ENCODE measurements around the gene RALY.

DNA sequence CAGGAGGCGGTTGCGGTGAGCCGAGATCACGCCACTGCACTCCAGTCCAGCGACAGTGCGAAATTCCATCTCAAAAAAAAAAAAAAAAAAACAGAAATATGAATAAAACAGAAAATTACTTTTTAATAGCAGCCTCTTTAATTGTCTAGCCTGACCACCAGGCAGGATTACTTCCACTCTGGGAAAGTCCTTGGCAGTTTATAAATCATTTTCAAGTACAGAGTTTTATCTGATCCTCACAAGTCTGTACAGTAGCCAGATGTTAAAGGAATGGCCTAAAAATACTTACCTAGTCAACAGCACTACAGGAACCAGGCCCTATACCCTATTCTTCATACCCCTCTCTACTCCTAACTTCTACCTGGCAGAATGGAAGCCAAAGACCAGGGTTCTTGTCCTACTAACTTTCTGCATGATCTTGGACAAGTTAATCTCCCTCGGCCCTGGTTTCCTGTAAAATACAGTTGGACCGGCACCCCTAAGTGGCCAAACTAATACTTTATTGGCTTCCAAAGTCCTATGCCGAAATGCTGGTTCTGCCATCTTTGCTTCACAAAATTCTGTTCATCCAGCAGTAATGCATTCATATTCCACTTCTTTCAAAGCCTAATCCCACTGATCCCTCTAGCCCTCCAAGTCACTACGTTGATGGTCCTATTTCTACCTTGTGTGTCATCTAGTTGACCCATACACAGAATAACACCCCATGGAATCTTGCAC, 116.5 kb downstream of the RALY start:
- TF ChIP-seq, protein P1, sequence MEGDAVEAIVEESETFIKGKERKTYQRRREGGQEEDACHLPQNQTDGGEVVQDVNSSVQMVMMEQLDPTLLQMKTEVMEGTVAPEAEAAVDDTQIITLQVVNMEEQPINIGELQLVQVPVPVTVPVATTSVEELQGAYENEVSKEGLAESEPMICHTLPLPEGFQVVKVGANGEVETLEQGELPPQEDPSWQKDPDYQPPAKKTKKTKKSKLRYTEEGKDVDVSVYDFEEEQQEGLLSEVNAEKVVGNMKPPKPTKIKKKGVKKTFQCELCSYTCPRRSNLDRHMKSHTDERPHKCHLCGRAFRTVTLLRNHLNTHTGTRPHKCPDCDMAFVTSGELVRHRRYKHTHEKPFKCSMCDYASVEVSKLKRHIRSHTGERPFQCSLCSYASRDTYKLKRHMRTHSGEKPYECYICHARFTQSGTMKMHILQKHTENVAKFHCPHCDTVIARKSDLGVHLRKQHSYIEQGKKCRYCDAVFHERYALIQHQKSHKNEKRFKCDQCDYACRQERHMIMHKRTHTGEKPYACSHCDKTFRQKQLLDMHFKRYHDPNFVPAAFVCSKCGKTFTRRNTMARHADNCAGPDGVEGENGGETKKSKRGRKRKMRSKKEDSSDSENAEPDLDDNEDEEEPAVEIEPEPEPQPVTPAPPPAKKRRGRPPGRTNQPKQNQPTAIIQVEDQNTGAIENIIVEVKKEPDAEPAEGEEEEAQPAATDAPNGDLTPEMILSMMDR (IDR thresholded peaks at IDR 0.05), result peak in 1 of 7 experiments; percentile 5
- no peak for TF ChIP-seq POLR2A (IDR thresholded peaks at IDR 0.05)

Measured in body of pancreas (tissue), 4 donors.